Osteoblast (primary cell): ENCODE results near the gene CHST11. TPM values are rescaled to one million over a fixed set of nuclear protein-coding genes. Genes with fewer than 3 reads are reported as not detected.

Source experiments
- DNase-seq: peaks from one replicate; pipeline ENCODE4 v3.0.0; 2011; ENCODE audit warnings: low spot score, mixed read lengths; ENCODE audit not compliant: insufficient read length; ENCODE audit errors: missing footprints
- H2AFZ ChIP-seq: 2 replicates; pipeline ENCODE4 v1.6.0; 2011; ENCODE audit warnings: mild to moderate bottlenecking, low read length
- H3K27ac ChIP-seq: 2 replicates; pipeline ENCODE4 v1.5.1; 2011; ENCODE audit warnings: mild to moderate bottlenecking, low read depth, low read length, moderate library complexity
- H3K27me3 ChIP-seq: 2 replicates; pipeline ENCODE4 v1.6.0; 2012; ENCODE audit warnings: mild to moderate bottlenecking, control low read depth, inconsistent platforms, low read length, moderate library complexity; ENCODE audit not compliant: insufficient read depth
- H3K36me3 ChIP-seq: 2 replicates; pipeline ENCODE4 v1.5.1; 2011; ENCODE audit warnings: mild to moderate bottlenecking, low read length, control low read depth, moderate library complexity; ENCODE audit not compliant: insufficient read depth
- H3K4me1 ChIP-seq: 2 replicates; pipeline ENCODE4 v1.5.1; 2011; ENCODE audit warnings: mild to moderate bottlenecking, low read length, control low read depth, moderate library complexity; ENCODE audit not compliant: insufficient read depth
- H3K4me2 ChIP-seq: 2 replicates; pipeline ENCODE4 v1.6.0; 2011; ENCODE audit warnings: mild to moderate bottlenecking, low read length; ENCODE audit not compliant: insufficient read depth
- H3K4me3 ChIP-seq: fragments of 200-600 bp; sonication (generic); 3 replicates; pipeline ENCODE4 v1.5.1; 2012; ENCODE audit warnings: mild to moderate bottlenecking, low read length, inconsistent platforms; ENCODE audit not compliant: insufficient read depth
- H3K79me2 ChIP-seq: 2 replicates; pipeline ENCODE4 v1.6.0; 2012; ENCODE audit warnings: mild to moderate bottlenecking, low read length, control low read depth, inconsistent platforms; ENCODE audit not compliant: insufficient read depth
- H3K9me3 ChIP-seq: 2 replicates; pipeline ENCODE4 v1.5.1; 2011; ENCODE audit warnings: low read depth, low read length, control low read depth
- H4K20me1 ChIP-seq: 2 replicates; pipeline ENCODE4 v1.6.0; 2012; ENCODE audit warnings: mild to moderate bottlenecking, low read length, control low read depth; ENCODE audit not compliant: insufficient read depth
- total RNA-seq: library from RNA; depleted of rRNA; stranded (reverse); fragments of >200 nt; gene quantifications from 2 replicates; pipeline ENCODE4 v1.2.3, GENCODE V29; 2012
- TF ChIP-seq, protein P1 (sequence below): IDR thresholded peaks from 2 replicates; pipeline ENCODE4 v1.5.1; 2011; ENCODE audit warnings: mild to moderate bottlenecking, low read depth, low read length, moderate library complexity; ENCODE audit errors: extremely low read depth

The CHST11 gene
- total RNA-seq, 1 donor, result 24.6 TPM

DNA sequence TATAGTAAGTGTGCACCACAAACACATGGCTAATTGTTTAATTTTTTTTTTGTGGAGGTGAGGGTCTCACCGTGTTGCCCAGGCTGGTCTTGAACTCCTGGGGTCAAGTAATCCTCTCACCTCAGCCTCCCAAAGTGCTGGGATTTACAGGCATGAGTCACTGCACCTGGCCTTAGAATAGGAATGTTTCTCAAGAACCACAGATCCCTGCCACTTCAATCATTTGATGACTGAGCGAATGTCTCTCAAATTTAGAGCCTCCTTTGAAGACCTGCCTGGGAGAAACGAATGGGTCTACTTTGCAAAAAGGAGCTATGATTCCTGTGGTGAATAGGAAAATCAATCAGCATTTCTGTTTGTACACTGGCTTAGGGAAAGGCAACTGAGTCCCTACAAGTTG lies 33.5 kb upstream of the CHST11 start:
- TF ChIP-seq, protein P1, sequence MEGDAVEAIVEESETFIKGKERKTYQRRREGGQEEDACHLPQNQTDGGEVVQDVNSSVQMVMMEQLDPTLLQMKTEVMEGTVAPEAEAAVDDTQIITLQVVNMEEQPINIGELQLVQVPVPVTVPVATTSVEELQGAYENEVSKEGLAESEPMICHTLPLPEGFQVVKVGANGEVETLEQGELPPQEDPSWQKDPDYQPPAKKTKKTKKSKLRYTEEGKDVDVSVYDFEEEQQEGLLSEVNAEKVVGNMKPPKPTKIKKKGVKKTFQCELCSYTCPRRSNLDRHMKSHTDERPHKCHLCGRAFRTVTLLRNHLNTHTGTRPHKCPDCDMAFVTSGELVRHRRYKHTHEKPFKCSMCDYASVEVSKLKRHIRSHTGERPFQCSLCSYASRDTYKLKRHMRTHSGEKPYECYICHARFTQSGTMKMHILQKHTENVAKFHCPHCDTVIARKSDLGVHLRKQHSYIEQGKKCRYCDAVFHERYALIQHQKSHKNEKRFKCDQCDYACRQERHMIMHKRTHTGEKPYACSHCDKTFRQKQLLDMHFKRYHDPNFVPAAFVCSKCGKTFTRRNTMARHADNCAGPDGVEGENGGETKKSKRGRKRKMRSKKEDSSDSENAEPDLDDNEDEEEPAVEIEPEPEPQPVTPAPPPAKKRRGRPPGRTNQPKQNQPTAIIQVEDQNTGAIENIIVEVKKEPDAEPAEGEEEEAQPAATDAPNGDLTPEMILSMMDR, result no peak
- Histone ChIP-seq H3K79me2 (no peaks in the 10 kb centered on the region), H3K27me3 (peaks cover 13% of the 10 kb centered on the region), H3K9me3 (no peaks in the 10 kb centered on the region), H3K4me3 (no peak overlapping the region), H4K20me1 (no peaks in the 10 kb centered on the region), H3K4me1 (no peaks in the 10 kb centered on the region), H3K4me2 (no peak overlapping the region), H3K27ac (no peak overlapping the region), H3K36me3 (no peaks in the 10 kb centered on the region), H2AFZ (no peak overlapping the region)
- DNase-seq, result no peak

DNA sequence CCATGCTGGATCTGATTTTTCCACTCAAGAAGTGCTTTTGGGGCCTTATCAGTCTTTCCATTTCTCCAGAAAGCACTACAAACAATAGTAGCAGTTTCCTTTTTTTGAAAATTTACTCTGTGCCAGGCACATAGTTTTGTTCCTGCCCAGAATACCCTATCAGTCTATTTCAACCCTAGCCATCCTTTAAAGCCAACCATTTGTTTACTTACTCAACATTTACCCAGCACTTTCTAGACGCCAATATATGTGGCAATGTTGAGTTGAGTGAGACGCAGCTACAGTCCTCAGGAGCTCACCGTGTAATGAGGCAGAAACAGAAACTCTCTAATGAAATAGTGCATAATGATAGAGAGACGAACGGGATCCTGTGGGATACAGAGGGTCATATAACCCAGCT lies 32.9 kb upstream of the CHST11 start:
- Histone ChIP-seq H3K9me3 (no peaks in the 10 kb centered on the region), H3K79me2 (no peaks in the 10 kb centered on the region), H3K36me3 (no peaks in the 10 kb centered on the region), H4K20me1 (no peaks in the 10 kb centered on the region), H3K4me3 (no peak overlapping the region), H3K4me2 (no peak overlapping the region), H3K27me3 (peaks cover 13% of the 10 kb centered on the region), H2AFZ (no peak overlapping the region), H3K27ac (no peak overlapping the region), H3K4me1 (no peaks in the 10 kb centered on the region)
- TF ChIP-seq, protein P1, result no peak
- DNase-seq, result no peak

DNA sequence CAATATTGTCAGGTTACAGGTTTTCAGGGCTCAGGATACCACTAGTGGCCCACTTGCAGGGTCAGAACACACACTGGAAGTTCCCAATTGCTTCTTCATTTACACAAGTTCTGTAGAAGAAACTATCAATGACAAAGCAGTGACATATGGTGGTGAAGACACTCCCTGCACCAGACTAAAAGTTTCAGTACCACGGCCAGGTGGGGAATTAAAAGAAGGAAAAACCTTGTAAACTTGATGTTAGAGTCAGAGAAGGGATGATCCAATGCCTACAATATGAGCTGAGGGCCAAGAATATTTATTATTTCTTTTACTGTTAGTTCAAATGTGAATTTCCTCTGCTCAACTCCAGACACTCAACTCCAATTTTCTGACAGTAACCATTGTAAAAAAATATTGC lies 31.8 kb upstream of the CHST11 start:
- peaks cover 16% of the 10 kb centered on the region for H3K27me3 ChIP-seq
- H3K4me3 ChIP-seq, result no peak overlapping the region
- TF ChIP-seq, protein P1, result no peak
- H3K9me3 ChIP-seq, result no peaks in the 10 kb centered on the region
- H3K79me2 ChIP-seq, result no peaks in the 10 kb centered on the region
- H2AFZ ChIP-seq, result no peak overlapping the region
- H3K4me2 ChIP-seq, result no peak overlapping the region
- no peaks in the 10 kb centered on the region for H4K20me1 ChIP-seq
- DNase-seq, result no peak
- no peaks in the 10 kb centered on the region for H3K4me1 ChIP-seq
- H3K36me3 ChIP-seq, result no peaks in the 10 kb centered on the region
- H3K27ac ChIP-seq, result no peak overlapping the region

DNA sequence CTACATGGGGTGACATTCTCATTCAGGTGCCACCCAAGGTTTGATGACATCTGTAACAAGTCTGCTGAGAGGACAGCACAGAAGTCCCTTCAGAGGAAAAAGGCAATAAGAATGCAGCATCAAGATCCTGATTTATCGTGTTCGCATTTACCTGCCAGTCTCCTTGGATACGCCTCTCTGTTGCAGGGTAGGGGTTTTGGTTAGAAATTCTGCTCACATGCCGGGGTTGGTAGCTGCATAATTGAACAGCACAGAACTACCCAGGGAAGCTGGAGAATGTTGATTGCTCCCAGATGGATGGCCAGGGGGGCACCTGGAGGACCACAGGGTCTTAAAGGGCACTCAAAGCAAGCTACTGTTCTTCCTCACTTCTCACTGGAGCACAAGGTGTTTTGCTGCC lies 31.1 kb upstream of the CHST11 start:
- DNase-seq, result no peak
- no peaks in the 10 kb centered on the region for H3K9me3 ChIP-seq
- no peaks in the 10 kb centered on the region for H3K36me3 ChIP-seq
- no peak overlapping the region for H3K27ac ChIP-seq
- no peak overlapping the region for H2AFZ ChIP-seq
- H3K4me2 ChIP-seq, result no peak overlapping the region
- no peaks in the 10 kb centered on the region for H3K4me1 ChIP-seq
- H3K79me2 ChIP-seq, result no peaks in the 10 kb centered on the region
- TF ChIP-seq, protein P1, result no peak
- H4K20me1 ChIP-seq, result no peaks in the 10 kb centered on the region
- H3K4me3 ChIP-seq, result no peak overlapping the region
- H3K27me3 ChIP-seq, result peaks cover 18% of the 10 kb centered on the region
